Right forelimb (tissue), 1 donor: ENCODE results near the gene SRCAP.

Source experiments
- DNase-seq: peaks from one replicate; pipeline ENCODE4 v3.0.0-alpha.2; 2018

SRCAP gene

GRCh38 chr16:30698816-30699614 is at the start of gene SRCAP:
SRCAP (plus strand) TSS chr16:30699171; CDS start chr16:30700825, 1,654 bp downstream.
- DNase-seq = peak; percentile 88

GRCh38 chr16:30649725-30650368 is 49.1 kb upstream of the SRCAP start:
- DNase-seq = no peak

- peak; percentile 100 for DNase-seq
Measured at GRCh38 chr16:30650369-30651123, 48.4 kb upstream of the SRCAP start, which contains the start of gene PRR14. PRR14 (plus strand) TSS chr16:30650960; CDS start chr16:30651646, 686 bp downstream.

GRCh38 chr16:30651124-30652004 is 47.6 kb upstream of the SRCAP start:
- DNase-seq = peak; percentile 75

- DNase-seq = no peak
Measured at GRCh38 chr16:30652005-30652296, 47.0 kb upstream of the SRCAP start.

GRCh38 chr16:30652718-30653117 is 46.3 kb upstream of the SRCAP start:
- DNase-seq = no peak

- no peak for DNase-seq
Measured at GRCh38 chr16:30654856-30655255, 44.1 kb upstream of the SRCAP start.

GRCh38 chr16:30655815-30656347 is 43.1 kb upstream of the SRCAP start:
- DNase-seq = no peak

- no peak for DNase-seq
Measured at GRCh38 chr16:30656388-30656787, 42.6 kb upstream of the SRCAP start.

- DNase-seq = no peak
Measured at GRCh38 chr16:30656974-30657865, 41.8 kb upstream of the SRCAP start.

- DNase-seq = peak; percentile 100
Measured at GRCh38 chr16:30657866-30658730, 40.9 kb upstream of the SRCAP start, which contains the start of gene FBRS. FBRS (plus strand) TSS chr16:30658431; CDS start chr16:30659519, 1,088 bp downstream.

GRCh38 chr16:30658731-30659506 is 40.1 kb upstream of the SRCAP start:
- no peak for DNase-seq

GRCh38 chr16:30659507-30660423 is 39.2 kb upstream of the SRCAP start:
- DNase-seq = no peak

GRCh38 chr16:30660424-30661261 is 38.3 kb upstream of the SRCAP start:
- no peak for DNase-seq

- DNase-seq = no peak
Measured at GRCh38 chr16:30662449-30662848, 36.5 kb upstream of the SRCAP start.

- no peak for DNase-seq
Measured at GRCh38 chr16:30663038-30663437, 35.9 kb upstream of the SRCAP start.

GRCh38 chr16:30663820-30664219 is 35.2 kb upstream of the SRCAP start:
- no peak for DNase-seq
